NCI-H446 treated with DMSO at 0.1 percent for 48 hours (cell line): ENCODE measurements around the gene ABHD14A.
A peak's percentile ranks its signal among the peaks of the same experiment; 100 is the strongest.

Experiments
- DNase-seq: peaks from one replicate; lab custom pipeline; 2025; lab: John Stamatoyannopoulos, UW

The ABHD14A gene

GRCh38 chr3:51941463-51941797 is 33.4 kb upstream of the ABHD14A start:
- no peak for DNase-seq

GRCh38 chr3:51941798-51942602 is 32.9 kb upstream of the ABHD14A start, which contains the start of the genes PARP3 and RRP9:
TSS of gene PARP3 (plus strand) at chr3:51942363. CDS start at chr3:51943356, 993 bp downstream.
TSS of gene RRP9 (minus strand) at chr3:51941904. CDS start at chr3:51941867, 37 bp downstream.
- DNase-seq: peak; percentile 97

- no peak for DNase-seq
Observed at GRCh38 chr3:51942603-51943450, 32.0 kb upstream of the ABHD14A start.

- no peak for DNase-seq
Observed at GRCh38 chr3:51943451-51944391, 31.1 kb upstream of the ABHD14A start.

GRCh38 chr3:51944451-51945021 is 30.3 kb upstream of the ABHD14A start:
- no peak for DNase-seq

- DNase-seq: no peak
Observed at GRCh38 chr3:51945031-51945840, 29.6 kb upstream of the ABHD14A start.

- no peak for DNase-seq
Observed at GRCh38 chr3:51945926-51946705, 28.7 kb upstream of the ABHD14A start.

- DNase-seq: no peak
Observed at GRCh38 chr3:51946796-51947195, 28.1 kb upstream of the ABHD14A start.

GRCh38 chr3:51947215-51947900 is 27.5 kb upstream of the ABHD14A start:
- DNase-seq: no peak

GRCh38 chr3:51948016-51948580 is 26.8 kb upstream of the ABHD14A start:
- no peak for DNase-seq

- DNase-seq: no peak
Observed at GRCh38 chr3:51949121-51949520, 25.7 kb upstream of the ABHD14A start.

GRCh38 chr3:51950899-51951298 is 24.0 kb upstream of the ABHD14A start:
- DNase-seq: no peak

GRCh38 chr3:51953445-51953844 is 21.4 kb upstream of the ABHD14A start:
- no peak for DNase-seq

GRCh38 chr3:51954105-51954504 is 20.8 kb upstream of the ABHD14A start:
- no peak for DNase-seq

GRCh38 chr3:51954713-51955112 is 20.2 kb upstream of the ABHD14A start:
- DNase-seq: no peak

GRCh38 chr3:51955175-51955892 is 19.5 kb upstream of the ABHD14A start, which contains the start of gene GPR62:
TSS of gene GPR62 (plus strand) at chr3:51955381. CDS start at chr3:51955653, 272 bp downstream.
- no peak for DNase-seq

GRCh38 chr3:51955893-51956770 is 18.7 kb upstream of the ABHD14A start:
- no peak for DNase-seq
